Measurements from ENCODE around the gene KRT23.

KRT23 gene, protein sequence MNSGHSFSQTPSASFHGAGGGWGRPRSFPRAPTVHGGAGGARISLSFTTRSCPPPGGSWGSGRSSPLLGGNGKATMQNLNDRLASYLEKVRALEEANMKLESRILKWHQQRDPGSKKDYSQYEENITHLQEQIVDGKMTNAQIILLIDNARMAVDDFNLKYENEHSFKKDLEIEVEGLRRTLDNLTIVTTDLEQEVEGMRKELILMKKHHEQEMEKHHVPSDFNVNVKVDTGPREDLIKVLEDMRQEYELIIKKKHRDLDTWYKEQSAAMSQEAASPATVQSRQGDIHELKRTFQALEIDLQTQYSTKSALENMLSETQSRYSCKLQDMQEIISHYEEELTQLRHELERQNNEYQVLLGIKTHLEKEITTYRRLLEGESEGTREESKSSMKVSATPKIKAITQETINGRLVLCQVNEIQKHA

DNA sequence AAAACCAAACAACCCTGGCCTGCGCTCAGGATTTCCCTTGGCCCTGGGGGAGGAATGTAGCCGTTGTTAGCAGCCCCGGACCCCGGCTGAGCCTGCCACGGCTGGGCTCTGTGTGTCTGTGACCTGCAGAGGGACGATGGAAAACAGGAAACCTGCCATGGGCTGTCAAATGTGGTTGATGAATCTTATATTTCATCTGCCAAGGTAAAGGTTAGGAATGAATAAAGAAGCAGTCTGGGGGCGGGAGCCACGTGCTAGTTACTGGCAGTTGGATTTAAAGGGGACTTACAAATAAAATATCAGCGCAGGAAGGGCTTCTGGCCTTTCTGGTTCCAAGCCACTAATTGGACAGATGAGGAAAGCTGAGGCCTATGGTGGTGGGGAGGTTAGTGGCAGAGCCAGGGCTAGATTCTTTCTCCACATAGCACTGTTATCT, at the start of gene KRT23:
TSS of gene KRT23 (minus strand) at position 263 of the 436 bp plus-strand sequence. CDS start 1,043 bp downstream, outside the sequence.
- no peak for DNase-seq

DNA sequence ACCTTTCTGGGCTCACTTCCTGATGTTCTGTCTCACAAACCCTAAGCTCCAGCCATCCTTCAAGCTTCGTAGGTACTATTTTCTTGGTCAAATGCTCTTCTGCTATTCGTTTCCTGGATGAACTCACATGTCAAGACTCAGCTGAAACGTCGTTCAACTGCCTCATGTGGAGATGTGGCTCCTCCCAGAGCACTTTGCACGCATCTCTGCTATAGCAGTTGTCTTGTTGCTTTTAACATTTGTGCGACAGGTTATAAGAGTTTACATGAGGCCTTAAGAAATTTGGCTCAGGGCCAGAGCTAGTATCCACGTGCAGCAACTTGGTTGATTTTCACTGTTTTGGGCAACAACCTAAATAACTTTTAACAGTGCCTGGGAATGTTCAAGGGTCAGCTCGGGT, 49.5 kb upstream of the KRT23 start:
- no peak for DNase-seq

DNA sequence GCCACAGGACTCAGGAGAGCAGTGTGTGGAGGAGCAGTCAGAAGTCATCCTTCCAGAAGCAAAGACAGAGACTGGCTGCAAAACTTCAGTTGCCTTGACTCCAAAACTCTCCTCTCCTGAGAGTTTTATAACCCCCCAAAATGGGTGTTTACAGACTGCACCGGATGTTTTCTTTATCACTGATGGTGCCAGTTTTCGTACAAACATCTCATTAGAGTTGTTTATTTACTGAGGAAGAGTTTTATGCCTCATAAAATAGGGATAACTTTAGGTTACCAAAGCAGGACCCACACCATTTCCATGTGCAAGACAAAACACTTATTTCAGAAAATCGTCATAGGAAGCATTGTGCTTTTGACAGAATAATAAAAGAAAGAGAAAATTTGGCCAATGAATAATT, 46.8 kb upstream of the KRT23 start, which contains the start of gene KRT40:
TSS of gene KRT40 (minus strand) at position 101 of the 400 bp plus-strand sequence. CDS start at position 48, 53 bp downstream.
- DNase-seq: no peak

DNA sequence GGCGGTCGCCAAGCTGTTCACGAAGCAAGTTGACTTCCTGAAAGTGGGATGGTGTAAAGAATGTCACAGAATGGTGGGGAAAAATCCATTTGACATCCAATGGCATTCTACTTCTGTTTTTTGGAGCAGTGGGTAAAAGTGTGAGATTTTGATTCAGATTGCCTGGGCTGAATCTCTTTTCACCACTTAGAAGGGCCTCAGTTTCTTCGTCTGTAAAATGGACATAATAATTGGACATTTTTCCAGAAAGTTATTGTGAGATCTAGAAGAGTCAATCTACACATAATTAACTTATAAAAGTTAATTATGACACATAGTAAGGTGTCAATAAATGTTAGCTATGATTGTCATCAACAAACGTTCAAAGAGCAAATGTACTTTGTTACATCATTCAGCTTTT, 43.7 kb upstream of the KRT23 start:
- DNase-seq: no peak

DNA sequence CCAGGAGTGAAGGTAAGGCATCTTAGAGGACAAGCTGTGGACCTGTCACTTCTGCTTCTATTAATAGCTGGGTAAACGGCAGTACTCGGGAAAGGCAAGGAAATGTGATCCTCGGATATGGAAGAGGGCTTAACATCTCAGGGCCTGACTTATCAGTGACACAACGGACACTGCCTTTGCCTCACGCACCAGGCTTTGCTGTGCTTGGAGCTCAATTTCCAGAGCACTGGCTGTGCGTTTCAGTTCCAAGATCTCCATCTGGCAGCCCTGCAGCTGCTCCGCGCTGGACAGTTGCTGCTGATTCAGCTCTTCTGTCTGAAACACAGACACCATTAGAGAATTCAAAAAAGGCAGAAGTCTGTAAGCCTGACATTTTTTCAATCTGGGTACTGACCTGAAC, 43.1 kb upstream of the KRT23 start:
- no peak for DNase-seq

DNA sequence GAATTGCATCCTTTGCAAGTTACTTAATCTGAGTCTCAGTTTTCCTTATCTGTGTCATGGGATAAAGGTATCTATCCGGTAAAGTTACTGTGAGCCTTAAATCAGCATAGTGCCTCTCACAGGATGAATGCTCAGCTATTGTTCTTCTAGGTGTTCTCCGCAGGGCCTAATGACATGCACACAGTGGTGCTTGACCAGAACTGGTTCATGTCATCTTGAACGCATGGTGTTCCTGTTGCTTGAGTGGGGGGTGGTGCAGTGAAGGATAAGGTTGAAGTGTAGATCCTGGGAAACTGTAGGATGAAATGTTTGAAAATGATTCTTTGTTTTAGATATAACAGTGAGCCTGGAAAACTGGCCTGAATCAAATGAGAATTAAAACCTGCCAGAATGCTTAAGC, 42.7 kb upstream of the KRT23 start:
- DNase-seq: no peak

DNA sequence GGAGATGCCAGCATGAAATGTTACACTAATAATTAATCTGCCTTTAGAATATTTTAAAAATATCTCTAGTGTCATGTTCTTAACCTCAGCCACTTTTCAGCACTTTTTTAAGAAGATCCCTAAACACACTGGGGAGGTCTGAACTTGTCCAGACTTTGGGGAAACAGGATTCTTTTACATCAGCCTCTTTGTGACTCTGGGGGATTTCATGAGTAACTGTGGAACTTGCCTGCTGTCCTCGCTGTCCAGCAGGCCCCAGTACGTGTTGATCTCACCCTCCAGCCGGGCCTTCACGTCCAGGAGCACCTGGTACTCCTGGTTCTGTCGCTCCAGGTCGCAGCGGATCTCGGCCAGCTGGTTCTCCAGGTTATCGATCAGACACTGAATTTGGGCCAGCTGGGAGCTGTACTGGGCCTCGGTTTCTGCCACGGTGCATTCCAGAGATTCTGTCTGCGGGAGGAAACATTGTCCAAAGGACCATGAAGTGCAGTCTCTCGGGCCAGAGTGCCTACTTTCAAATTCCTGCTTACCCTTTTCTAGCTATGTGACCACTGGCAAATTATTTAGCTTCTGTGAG, 41.2 kb upstream of the KRT23 start:
- no peak for DNase-seq

DNA sequence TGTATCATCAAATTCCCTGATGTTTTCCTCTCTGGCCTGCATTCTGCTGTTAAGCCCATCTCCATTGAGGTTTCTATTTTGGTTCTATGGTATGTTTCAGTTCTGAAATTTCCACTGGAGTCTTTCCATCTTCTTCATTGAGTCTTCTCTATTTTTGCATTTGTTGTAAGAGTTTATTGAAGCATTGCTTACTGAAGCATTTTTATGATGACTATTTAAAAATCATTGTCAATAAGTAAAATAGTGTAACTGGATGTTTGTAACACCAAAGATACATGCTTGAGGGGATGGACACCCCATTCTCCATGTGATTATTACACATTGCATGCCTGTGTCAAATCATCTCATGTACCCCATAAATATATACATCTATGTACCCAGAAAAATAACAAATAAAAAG, 38.1 kb upstream of the KRT23 start:
- no peak for DNase-seq

DNA sequence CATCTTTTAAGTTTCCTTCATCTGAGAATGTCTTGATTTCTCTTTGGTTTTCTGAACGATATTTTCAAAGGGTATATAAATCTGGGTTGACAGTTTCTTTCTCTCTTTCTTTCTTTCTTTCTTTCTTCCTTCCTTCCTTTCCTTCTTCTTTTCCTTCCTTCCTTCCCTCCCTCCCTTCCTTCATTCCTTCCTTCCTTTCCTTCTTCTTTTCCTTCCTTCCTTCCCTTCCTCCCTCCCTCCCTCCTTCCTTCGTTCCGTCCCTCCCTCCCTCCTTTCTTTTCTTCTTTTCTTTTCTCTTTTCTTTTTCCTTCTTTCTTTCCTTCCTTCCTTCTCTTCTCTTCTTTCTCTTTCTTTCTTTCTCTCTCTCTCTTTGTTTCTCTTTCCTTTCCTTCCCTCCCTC, 36.9 kb upstream of the KRT23 start:
- DNase-seq: no peak

DNA sequence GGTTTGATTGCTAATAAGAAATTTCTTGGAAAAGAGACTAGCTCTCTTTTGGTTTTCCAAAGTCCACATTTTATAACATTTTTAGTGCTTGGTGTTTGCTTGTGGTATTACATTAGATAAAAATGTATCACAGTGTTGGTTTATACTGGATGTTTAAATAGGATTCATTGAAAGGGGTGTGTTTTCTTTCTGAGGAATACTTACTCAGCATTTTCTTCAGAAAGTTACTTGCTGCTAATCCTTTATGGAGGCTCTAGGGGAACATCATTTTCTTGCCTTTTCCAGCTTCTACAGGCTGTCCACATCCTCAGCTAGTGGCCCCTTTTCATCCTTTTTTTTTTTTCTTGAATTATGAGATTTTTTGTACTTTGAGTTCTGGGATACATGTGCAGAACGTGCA, 30.1 kb upstream of the KRT23 start:
- DNase-seq: no peak

DNA sequence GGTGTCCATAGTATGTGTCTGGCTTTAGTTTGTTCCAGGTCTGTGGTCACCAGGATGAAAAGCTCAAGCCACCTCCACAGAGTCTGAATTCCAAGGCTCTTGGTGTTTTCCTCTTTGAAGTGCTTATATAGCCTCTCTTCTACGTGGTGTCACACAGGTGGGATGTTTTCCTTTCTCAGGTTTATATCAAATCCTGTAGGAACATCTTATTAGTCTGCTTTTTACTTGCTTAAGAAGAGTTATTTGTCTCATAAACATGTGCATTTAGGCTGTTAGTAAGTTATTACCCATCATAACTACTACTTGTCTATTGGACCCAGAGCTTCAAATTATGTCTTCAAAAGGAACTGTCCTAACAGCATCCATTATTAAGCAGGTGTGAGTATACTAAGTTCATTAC, 29.4 kb upstream of the KRT23 start, which contains the start of gene KRT39:
TSS of gene KRT39 (minus strand) at position 101 of the 400 bp plus-strand sequence. CDS start at position 9, 92 bp downstream.
- DNase-seq: no peak

DNA sequence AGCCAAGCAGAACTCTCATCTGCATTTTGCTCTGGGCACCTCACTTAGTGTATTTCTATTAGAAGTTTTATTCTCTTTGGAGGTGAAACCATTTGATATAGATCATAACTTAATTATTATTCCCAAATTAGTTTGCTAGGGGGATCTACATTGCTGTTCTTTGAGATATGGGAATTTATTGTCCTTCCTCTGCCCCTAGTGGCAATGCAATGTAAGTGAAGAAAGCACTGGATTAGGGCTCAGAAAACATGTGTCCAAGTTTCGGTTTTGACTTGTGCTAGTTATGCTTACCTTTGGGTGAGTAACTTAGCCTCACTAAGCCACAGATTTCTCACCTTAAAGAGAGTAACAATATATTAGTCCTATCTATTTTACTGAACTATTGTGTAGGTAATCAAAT, 26.4 kb upstream of the KRT23 start:
- peak; percentile 11 for DNase-seq

DNA sequence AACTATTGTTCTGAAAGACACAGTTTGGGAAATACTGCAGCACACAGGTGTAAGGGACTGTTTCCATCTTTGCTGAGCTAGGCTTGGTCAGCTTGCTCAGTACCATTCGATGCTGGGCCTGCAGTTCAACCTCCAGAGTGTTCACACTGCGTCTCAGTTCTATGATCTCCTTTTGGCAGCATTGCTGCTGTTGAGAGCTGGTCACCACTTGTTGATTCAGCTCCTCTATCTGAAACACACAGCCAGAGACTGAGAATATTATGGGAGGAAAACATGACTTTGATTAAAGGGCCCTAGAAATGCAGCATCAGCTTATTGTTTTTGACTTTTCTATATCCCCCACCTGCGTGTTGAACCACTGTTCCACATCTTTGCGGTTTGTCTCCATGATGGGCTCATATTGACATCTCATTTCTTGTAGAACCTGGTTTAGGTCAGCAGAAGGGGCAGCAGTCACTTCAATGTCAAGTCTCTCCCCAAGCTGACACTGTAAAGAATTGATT, 24.7 kb upstream of the KRT23 start:
- no peak for DNase-seq

DNA sequence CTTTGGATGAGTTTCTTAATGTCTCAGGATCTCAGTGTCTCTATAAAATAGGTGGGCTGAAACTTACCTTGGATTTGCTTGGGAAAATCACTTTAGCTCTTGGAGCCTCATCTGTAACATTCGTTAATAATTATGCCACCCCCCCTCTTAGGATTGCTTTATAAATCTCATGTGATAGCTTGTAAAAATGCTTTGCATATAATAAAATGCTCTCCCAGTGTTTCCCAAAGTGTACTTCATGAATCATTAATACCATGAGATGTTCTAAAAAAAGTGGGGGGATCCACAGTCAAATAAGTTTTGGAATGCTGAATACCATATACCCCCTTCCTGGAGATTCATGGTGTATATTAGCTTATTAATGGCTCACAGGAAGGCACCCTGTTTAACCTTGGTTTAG, 24.1 kb upstream of the KRT23 start:
- no peak for DNase-seq

DNA sequence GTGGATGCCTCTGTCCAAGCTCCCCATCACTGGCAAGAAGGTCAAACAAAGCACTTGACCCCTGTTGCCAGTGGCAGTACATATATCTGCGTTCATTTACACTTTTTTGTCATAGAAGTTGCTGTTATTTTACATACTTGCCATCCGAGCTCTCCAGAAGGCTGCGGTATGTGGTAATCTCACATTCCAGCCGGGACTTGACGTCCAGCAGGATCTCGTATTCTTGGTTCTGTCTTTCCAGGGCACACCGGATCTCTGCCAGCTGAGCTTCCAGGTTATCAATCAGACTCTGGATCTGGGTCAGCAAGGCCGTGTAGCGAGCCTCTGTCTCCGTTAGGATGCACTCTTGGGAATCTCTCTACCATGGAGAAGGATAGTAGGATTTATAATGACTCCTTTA, 22.7 kb upstream of the KRT23 start:
- DNase-seq: no peak

DNA sequence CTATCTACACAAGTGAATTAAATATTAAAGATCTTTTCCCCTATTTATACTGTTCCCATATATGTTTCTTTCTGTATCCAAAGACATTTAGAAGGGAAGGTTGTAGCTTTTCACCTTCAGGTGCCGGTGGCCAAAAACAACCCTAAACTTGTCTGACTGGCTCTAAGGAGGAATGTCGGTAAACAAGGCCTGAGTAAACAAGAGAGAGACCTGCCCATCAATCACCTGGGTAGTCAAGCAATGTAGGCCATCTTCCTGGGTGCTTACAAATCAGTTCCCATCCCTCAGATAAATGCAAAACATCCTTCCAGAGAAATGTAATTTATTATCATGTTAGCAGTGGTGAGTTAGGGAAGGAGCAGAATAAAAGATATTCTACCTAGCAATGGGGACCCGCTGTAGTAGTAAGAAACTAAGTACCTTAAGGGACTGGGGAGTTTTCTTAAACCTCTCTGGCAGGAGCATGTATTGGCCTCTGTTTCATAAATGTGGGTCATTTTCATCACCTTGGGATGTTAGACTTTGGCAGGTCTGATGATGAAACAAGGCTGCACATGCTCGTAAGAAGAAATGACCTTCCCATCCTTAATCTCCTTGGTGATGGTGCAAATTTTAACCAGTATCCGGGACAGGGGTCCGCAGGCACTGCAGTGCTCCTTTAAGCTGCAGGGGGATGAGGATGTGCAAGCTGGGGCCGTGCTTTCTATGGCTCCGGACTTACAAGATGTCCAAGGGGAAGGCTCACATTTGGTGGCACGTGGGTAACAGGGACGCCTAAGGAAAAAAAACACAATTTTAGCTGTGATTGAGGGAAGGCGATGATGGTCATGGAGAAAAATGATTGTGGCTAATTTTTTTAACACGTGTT, 20.9 kb upstream of the KRT23 start:
- DNase-seq: no peak

DNA sequence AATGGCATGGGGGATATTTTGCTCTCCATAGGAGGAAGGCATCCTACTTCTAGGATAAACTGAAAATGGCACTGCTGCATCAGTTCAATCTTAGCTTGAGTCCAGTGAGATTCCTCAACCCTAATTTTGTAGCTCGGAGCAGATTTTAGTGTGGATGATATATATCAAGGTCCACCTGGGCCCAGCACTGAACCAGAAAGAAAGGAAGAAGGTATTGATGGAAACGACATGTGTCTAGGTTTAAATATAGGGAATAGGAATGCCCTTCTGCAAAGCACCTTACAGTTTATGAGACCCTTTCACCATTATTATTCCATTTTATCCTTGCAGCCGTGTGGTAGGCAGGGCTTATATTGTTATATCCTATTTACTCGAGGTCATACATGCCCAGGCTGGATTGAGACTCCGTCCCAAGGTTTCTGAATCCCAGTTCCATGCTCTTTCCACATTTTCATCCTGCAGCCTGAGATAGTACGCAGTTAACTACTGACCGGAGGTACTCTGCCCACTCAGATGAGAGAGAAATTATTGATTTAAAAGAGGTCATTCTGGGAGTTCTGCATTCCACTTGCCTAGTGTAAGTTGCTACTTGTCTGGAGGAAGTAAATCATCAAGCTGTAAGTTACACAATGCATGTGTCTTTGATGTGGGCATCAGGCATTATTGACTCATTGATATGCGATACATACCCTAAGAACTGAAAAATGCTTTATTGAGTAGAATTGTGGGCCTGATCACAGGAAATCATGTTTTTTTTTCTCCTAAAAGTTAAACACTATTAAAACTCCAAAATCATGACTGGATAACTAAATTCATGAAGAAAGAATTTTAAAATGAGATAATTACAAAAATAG, 19.2 kb upstream of the KRT23 start:
- no peak for DNase-seq

DNA sequence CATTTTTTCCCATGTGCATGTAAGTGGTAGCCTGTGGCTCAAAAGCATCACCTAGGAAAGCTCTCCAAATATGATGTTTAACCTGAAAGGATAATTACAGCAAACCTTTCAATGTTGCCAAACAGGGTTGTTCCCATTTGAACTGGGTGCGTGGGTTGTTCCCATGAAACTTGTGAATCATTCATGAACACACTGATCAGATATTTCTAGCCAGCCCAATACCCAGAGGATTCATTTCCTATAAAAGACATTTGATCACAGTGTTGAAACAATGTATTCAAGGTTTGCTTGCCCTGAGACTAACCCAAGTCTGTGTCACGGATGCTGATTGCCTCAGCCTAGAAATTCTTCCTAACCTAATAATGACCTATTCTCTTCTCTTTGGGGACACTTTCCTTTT, 16.4 kb upstream of the KRT23 start:
- no peak for DNase-seq

DNA sequence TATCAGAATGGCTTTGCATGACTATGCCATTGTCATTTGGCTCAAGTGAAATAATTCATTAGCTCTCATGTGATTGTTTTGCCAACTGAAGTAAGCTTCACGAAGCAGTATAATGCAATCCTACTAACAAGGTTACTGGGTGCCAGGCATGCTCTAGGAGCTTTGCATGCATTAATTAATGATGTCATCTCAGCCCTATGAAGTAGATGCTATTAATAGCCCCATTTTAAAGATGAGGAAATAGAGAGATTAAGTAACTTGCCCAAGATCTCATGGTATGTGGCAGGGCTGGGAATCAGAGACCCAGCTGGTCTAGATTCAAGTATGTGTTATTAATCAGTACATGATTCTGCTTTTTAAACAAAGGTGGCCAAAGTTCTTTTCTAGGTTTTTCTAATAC, 15.2 kb upstream of the KRT23 start:
- DNase-seq: no peak

DNA sequence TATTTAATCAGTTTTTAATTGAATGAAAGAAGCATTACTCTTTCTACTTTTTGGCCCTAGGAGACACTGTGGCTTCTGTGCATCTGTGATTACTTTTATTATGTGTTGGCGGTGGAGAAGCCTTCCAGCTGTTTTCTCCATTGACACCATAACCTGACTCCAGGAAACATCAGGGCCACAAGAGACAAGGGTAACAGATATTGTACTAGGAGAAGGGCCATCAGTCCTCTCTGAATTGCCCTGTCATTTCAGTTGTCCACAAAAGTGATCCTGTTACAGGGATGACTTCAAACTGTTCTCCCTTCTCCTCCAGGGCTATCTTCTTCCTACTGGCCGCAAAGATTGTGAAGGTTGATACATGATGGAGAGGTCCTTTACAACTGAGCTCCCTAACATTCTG, 14.7 kb upstream of the KRT23 start:
- no peak for DNase-seq

DNA sequence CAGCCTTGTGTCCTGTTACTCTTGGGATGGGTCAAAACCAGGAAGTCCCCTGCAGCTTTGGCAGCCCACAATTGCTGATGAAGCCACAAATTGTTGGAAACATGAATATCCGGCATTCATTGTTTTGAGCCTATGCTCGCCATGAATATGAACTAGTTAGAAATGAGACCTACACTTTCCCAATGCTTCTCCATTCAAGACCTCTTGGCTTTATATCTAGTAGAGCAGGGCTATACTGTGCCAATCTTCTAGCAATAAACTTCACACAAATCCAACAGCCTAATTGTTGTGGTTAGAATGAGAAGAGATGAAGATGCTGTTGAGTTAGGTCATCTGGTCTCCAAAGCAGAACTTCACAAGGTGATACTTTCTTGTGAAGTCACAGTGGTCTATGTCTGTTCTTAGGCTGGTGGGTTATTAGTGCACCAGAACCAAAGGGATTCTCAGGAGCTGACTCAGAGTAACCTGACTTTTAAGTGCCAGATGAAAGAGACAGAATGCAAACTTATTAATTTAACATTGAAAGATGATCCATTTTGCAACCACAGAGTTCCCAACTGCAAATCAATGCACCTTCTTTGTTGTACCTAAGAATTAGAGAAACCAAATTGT, 13.7 kb upstream of the KRT23 start:
- DNase-seq: no peak

DNA sequence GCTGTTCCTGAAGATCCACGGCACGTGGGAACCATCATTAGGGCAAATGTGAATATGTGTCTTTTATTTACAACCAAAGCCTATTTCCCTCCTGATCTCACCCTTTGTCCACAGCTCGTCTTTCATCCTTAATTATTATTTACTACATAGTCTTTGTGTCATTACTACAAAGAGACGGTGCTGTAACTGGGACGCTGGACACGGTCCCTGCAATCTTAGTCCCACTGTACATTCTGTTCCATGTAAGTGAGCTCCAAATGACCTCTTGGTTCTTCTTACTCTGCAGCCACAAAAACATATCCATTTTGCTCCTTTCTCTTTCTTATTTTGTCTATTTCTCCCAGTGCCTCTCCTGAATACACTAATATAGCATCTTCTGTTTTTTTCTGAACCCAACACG, 12.7 kb upstream of the KRT23 start:
- DNase-seq: no peak

Data from DMS 273 treated with DMSO at 0.1 percent for 48 hours (cell line).